HG03432 (cell line): ENCODE measurements around the gene KDM5A.

Experiments
- ATAC-seq: cut with Tn5 transposase; IDR thresholded peaks from one replicate; pipeline ENCODE4 v1.9.1; 2021; ENCODE audit warnings: mild to moderate bottlenecking, moderate library complexity; ENCODE audit not compliant: unreplicated experiment

The KDM5A gene

DNA sequence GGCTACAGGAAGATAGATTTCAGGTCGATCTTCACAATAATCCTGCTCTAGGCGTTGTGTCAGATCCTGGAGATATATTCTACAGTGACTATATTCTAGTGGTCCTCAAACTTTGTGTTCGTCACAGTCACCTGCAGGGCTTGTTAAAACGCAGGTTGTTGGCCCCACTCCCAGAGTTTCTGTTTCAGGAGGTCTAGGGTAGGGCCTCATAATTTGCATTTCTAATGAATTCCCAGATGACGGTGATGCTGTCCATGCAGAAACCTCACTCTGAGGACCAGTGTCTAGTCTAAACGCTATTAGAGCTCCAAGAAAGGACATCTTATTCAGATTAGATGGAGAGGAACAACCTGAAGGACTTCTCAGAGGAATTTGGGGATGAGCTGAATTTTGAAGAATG lies 113.3 kb downstream of the KDM5A start:
- ATAC-seq, result no peak

DNA sequence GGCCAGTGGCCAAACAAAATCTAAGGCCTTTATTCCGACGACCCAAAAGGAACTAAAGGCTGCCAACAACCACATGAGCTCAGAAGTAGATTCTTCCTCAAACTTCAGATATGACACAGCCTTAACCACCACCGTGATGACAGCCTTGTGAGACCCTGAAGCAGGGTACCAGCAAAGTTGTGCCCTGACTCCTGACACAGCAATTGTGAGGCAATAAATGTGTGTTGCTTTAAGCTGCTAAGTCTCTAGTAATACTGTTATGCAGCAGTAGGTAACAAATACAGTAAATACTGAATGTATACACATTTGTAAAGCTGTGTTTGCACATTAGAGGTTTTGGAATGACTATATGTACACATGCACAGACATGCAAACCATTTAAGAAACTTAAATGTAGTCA lies 115.7 kb downstream of the KDM5A start:
- ATAC-seq, result no peak

DNA sequence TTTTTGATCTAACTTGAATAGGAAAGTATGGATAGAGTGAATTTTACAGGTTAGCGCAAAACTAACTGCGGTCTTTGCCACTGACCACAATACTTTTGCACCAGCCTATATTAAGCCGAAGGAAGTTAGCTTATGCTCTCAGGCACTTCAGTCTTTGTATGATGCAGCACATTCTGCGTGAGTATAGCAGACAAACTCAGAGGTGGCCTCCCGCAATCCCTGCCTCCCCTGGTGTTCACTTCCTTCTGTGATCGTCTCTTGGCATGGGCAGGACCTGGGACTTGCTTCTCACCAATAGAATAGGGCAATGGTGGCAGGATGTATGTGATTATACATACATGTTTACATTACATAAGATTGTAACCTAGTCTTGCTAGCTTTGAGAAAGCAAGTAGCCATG lies 116.2 kb downstream of the KDM5A start:
- ATAC-seq, result no peak

DNA sequence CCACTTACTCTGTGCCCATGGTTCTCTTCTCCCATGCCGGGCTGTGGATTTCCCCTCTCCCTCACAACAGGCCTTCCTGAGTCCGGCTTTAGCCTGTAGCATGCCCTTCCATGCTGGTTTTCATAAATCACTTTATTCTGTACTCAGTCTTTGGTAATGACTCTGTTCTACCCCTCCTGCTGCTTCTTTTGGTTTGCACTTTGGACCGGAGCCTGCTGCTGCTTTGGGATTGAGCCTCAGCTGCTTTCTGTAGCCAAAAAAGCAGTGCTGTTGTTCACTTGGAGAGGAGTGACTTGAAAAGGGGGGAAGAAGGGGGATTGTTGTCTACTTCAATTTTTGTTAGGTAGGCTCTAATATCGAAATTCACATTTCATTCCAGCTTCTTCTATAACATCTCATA lies 118.0 kb downstream of the KDM5A start:
- no peak for ATAC-seq

DNA sequence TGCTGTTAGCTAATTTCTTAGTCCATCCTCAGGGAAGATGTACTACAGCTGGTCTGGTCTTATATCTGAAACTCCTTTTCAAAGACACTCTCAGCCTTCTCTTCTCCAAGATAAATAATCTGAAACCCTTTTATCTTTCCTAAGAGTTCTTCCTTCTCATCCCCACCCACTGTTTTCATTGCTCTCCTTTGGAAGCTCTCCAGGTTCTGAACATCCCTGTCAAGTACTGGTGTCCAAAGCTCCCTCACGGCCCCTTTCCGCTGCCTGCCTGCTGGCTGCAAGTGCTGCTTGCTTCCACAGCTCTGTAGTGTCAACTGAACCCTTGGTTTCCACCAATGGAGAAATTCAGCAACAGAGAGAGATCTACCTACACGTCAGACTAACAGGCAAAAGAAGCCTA lies 119.9 kb downstream of the KDM5A start:
- ATAC-seq, result no peak

DNA sequence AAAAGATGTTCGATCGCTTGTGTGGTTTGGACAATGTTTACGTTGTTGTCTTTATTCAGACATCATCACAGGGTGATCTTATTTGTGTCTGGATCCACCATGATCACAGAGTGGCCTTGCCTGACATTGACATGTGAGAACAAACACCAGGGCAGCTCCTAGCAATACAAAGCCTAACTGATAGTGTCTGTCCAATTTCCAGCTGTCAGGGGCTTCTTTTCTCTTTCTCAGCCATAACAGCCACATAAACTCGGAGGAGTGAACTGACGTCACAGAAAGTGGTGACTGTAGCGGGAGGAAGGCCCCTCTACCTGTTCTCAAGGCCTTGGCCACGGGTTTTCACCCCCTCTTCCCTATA lies 120.7 kb downstream of the KDM5A start:
- ATAC-seq, result no peak

DNA sequence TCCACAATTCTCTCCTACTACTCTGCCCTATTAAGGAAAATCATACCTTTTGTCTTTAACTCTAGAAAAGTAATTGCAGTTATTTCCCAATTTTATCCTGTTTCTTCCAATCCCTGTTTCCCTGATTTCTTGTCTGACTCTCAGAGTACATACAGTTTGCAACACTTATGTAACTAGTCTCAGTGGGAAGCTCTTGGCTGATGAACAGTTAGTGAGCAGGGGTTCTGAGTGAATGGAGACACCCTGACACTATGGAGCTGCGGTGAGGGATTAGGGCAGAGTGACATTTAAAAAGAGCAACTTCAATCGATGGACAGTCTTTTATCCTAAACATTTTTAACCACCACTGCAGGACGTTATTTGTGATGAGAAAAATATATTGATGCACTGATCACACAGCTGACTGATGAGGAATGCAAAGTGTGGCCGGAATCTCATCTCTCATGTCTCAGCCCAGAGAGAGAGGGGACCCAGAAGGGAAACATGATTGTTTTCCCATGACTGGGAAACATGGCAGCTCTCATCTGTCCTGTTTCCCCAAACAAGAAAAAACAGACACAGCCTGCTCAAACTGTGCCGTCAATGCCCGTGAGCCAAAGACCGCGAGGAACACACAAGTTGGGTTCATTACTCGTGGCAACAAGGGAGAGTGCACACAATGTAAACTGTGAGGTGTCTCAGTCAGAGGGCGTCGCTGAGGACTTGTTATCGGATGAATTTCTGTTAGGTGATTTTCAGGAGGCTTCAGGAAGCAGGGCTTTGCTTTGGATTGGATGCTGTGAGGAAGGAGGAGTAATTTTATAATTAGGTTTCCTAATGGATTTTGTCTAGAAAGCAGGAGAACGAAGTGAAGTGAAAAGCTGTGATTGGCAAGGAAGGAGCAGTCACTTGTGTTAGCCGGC lies 121.3 kb downstream of the KDM5A start:
- no peak for ATAC-seq

DNA sequence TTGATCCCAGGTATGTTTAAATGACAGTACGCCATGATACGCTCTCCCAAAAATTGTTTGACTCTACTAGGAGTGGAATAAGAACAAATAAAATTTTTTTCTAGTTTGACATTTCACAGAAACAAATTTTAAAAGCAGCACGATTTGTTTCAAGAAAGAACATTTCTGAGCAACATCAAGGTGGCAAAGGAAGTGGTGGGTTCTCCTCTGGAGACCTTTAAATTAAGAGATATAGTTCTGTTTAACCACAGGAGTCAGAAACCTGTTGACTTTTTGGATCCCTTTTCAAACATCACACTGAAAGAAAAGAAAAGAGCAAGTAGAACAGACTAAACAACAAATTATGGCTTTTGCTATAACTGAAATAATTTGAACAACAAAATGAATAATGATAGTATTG lies 124.0 kb downstream of the KDM5A start:
- ATAC-seq, result no peak

DNA sequence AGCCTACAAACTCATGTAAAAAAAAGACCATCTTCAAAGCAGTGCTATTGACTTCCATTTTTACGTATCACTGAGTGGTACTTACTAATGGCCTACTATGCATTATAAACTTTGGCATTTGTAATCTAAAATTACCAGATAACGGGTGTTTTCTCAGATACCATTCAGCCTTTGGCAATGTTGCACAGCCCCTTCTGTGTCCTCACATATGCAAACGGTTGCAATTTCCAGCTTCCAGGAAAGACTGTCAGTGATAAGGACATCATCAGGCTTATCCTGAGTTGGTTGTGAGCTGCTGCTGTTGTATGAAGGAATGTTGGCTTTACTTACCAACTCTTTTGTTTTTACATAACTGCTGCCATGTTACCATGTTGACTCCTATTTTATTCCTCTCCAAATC lies 124.9 kb downstream of the KDM5A start:
- no peak for ATAC-seq

DNA sequence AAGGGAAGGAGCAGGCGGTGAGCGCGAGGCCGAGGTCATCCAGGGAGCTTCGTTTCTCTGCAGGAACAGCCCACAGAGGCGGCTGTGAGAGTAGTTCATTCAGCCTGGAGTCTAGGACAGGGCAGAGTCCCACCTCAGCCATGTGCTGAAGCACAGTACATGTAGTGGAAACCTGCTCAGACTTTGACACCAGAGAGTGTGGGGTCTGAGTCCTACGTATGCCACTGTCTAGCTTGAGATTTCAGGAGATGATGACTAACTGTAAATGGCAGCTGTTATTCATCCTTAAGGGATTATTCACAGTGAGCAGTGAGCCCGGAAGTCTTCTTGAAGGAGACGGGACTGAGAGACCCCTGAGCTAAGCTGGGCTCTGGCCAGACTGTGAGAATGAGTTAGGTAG lies 125.5 kb downstream of the KDM5A start:
- no peak for ATAC-seq

DNA sequence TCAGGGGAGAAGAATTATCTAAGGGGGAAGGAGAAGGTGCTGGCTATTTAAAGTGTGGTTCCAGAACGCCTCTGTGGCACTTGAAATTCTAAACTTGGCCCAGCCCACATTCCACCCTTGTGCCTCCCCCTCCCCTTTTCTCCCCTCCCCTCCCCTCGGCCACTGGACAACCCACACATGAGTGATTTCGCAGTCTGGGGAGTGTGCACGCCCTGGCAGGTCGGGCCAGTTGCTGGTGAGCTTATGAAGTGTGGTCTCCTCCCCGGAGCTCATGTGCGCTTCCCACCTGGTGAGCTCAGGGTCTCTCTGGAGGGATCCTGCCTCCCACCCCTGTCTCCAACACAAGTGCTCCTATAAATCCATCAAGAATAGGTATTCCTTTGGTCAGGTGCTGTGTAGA lies 126.3 kb downstream of the KDM5A start, which contains the start of gene SLC6A13:
SLC6A13 (minus strand) TSS at position 20 of the 400 bp plus-strand sequence. CDS start 2,784 bp downstream, outside the sequence.
- no peak for ATAC-seq

DNA sequence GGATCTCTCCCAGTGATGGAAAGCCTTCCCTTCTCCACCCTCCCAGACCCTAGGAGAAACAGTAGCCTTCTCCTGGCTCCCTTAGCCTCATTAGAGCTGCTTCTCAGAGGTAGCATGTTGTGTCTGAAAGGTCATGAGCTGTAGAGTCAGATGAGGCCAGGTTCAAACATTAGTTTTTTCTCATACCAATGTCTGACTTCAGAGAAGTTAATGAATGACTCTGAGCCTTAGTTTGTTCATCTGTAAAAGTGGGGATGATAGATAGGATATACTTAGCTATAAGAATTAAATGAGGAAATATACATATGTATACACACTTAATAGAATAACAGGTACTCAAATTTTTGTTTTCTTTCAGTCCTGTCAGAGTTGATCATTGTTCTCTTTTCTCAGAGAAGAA lies 127.0 kb downstream of the KDM5A start:
- ATAC-seq, result no peak

DNA sequence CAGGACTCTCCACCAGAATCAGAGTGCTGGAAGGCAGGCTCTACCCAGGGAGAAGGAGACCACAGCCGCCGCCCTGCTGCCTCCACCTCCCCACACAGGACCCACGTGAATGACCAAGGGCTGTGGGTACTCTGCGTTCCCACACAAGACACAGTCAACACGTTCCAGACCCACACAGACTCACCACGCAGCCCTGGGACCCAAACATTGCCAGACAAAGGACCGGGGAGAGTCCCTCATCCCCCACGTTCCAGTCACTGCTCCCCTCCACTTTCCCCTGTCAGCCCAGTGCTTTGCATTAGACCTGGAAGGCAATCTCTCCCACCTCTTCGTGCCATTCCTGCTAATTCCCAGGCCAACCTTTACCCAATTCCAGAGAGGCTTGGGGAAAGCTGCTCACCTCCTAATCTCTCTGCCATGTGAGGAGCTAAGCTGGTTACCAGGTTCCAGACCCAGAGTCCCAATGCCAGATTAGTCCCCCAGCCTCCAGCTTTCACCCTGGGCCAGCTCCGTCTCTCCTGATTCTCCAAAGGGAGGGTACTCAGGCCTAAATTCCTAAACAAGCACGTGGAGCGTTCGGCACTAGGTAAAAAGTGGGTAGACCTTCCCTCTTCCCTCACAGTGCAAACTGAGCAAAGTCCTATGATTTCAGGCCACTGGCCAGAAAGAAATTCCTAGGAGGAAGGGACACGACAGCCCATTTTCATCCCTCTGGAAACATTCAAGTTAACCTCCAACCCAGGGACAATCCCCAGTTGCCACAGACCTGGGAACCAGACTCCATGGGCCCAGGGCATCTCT lies 131.4 kb downstream of the KDM5A start:
- ATAC-seq, result no peak

DNA sequence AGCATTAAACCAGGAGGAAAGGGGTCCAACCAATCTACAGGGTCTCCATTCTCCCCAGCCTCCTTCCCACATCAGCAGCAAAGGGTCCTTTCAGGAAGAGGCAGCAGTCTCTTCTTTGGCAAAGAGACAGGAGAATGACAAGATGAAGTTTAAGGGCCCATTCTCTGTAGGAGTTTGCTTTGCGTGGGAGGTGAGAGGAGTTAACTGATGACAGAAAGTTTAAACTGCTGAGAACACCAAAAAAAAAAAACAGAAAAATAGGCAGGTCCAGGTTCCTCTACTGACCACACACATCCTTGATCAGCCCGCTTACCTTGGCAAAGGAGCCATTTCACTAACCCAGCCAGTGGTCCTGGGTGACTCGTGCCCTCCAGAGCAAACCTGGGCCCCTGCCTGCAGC lies 132.2 kb downstream of the KDM5A start:
- no peak for ATAC-seq

DNA sequence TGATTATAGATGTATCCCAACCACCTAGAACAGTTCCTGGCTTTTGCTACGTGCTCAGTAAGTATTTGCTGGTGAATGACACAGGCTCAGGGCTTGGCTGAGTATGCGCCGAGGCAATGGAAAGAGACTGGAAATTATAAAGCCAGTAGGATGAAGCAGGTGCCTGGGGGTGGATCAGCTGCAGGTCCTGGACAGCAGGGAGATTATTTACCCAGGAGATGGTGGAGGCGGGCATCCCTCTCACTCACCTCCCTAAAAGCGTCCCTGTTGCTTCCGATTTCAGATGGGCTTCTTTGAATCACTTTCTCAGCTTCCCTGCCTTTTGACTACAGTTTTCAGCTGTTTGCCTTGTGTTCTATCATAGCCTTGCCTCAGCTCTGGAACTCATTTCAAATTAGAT lies 132.9 kb downstream of the KDM5A start:
- ATAC-seq, result no peak

DNA sequence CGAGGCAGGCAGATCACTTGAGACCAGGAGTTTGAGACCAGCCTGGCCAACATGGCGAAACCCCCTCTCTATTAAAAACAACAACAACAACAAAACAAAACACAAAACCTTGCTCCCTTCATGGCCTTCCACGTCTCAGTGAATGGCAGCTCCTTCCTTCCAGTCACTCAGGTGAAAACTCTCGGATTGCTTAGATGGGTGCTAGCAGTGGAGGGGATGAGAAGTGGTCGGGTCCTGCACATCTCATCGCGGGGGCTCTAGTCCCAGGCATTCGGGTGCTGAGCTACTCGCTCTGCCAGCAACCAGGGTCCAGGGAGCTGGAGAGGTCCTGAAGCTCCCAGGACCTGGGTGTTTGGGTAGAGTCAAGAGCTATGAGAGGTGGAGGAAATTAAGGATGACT lies 134.2 kb downstream of the KDM5A start:
- no peak for ATAC-seq

DNA sequence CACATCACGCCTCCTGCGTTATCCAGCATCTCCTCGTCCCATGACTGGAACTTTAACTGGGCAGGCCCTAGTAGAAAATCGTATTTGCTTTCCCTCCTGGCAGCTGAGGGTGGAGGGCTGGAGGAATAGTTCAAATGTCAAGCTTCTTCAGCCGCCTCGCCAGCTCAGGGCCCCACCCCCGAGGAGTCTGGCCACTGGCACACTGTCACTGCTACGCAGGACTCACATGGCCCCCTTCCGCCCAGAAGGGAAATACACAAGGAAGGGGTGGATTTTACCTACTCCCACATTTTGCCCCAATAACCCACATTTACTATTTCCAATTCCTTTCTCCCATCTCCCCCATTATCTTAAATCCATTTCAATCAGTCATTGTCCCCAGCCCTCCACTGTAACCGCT lies 135.1 kb downstream of the KDM5A start:
- ATAC-seq, result no peak

DNA sequence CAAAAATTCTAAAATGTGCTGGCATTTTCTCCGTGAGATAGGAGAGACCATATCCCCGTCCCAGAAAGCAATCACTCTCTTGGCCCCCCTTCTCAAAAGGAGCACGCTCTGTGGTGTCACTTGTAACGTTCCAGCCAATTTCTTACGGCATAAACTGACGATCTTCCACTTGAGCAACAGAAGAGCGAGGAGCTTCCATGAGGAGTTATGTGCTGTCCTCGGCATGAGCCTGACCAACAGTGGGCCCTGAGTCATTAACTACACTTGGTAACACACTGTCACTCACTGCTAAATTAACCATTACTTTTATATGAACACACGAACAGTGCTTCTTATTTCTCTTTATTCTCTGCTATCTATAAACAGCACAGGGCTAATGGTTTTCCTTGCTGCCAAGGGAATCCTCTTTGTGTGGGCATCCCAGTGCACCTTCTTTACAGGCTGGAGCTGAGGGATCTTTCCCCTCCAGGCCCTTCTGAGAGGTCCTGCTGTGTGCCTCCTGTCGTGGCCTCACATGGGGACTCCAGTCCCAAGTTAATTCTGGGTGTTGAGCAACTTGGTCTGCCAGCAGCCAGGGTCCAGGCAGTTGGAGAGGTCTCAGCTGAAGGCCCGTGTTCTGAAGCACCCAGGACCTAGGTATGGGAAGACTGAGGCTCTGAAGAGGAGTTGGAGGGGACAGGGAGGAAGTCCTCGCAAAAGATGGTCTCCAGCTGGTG lies 135.8 kb downstream of the KDM5A start:
- no peak for ATAC-seq

DNA sequence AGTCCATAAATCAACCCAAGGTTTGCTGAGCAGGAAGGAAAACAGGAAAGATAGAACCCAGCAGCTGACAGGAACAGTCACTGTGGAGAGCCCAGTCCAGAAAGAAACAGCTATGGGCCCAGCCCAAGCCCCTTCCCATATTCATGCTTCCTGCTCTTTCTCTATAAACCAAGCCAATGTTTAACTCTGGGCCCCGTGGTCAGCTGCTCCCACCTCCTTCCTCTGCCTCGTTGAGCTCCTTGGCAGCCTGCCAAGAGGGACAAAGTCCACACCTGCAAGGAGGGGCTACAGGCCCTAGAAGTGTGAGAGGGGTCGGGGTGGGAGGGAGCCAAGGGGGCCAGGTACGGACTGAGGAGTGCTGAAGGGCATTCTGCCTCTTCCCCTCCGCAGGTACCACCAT lies 136.5 kb downstream of the KDM5A start:
- ATAC-seq, result no peak

DNA sequence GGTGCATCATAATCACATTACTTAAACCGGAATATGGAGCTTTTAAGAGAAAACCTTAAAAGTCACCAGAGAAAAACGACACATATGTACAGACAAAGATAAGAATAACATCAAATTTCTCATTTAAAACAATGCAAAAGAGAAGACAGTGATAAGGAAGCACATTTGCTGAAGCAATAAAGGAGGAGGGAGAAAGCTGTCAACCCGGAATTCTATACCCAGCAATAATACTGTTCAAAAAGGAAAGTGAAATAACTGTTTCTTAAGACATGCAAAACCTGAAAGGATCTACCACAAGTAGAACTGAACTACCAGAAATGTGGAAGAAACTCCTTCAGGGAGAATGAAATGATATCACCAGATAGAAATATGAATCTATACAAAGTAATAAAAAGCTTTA lies 141.8 kb downstream of the KDM5A start:
- ATAC-seq, result no peak

DNA sequence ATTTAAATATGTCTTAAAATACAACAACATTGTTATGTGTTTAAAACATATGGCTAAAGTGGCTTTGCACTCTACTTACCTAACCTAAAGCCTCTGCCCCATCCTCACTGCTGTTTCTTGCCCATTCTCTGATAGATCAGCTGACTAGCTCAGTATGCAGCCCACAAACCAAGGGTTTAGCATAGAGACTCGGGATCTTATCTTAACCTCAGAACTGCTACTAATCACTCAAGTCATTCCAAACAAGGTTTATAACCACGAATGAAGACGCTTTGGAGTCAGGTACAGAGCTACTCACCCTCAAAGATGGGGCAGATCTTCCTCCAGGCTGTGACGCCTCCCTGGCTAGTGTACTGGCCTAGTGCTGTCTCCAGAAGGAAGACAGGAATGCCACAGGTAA lies 145.7 kb downstream of the KDM5A start:
- ATAC-seq, result no peak

DNA sequence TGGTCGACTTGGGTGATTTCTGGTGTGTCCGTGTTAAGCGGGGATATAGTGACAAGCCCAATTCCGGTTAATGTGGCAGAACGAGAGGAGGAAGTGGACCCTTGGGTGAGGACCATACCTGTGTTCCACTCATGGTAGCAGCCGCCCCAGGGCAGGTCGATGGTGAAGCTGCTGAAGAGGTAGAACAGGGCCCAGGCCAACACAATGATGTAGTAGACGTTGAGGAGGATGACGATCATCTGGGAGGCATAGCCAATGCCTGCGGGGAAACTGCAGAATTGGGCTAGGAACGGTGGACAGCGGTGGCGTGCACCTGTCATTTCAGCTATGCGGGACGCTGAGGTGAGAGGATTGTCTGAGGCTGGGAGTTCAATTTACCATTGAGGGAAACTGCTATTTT lies 146.6 kb downstream of the KDM5A start:
- no peak for ATAC-seq
